Thymus (tissue), 11 donors: ENCODE measurements around the gene PODXL. TPM values are rescaled to one million over a fixed set of nuclear protein-coding genes. Genes with fewer than 3 reads are reported as not detected.
A peak's percentile ranks its signal among the peaks of the same experiment; 100 is the strongest.
"Not testable (repeated sequence)": the region's sequence is repeated elsewhere in the genome, so short reads cannot be mapped to it uniquely, and the experiment has no call there.

Experiments
- DNase-seq, 9 donors: peaks; one replicate each; pipeline ENCODE4 v3.0.0-alpha.2; 2013; ENCODE audit warnings: low spot score in 9 of 9, low read depth in 6 of 9, missing footprints in 1 of 9
- H3K27ac ChIP-seq, 2 donors: one replicate each; pipeline ENCODE4 v1.5.1; 2013; ENCODE audit warnings: control low read depth in 1 of 2, low read depth in 1 of 2, low read length in 1 of 2, mild to moderate bottlenecking in 1 of 2, moderate library complexity in 1 of 2
- H3K27me3 ChIP-seq, 2 donors: one replicate each; pipeline ENCODE4 v1.5.1; 2013; ENCODE audit warnings: low read length in 1 of 2; ENCODE audit not compliant: control insufficient read depth in 2 of 2, insufficient read depth in 1 of 2
- H3K36me3 ChIP-seq, 2 donors: one replicate each; pipeline ENCODE4 v1.5.1; 2013; ENCODE audit warnings: low read length in 1 of 2, mild to moderate bottlenecking in 1 of 2, moderate library complexity in 1 of 2; ENCODE audit not compliant: control insufficient read depth in 2 of 2, insufficient read depth in 2 of 2
- H3K4me1 ChIP-seq, 2 donors: one replicate each; pipeline ENCODE4 v1.5.1; 2013; ENCODE audit warnings: low read length in 2 of 2; ENCODE audit not compliant: control insufficient read depth in 2 of 2, insufficient read depth in 2 of 2
- H3K4me3 ChIP-seq, 2 donors: one replicate each; pipeline ENCODE4 v1.5.1; 2013; ENCODE audit warnings: low read length in 2 of 2, control low read depth in 1 of 2, mild to moderate bottlenecking in 1 of 2
- H3K9me3 ChIP-seq, 2 donors: one replicate each; pipeline ENCODE4 v1.5.1; 2013; ENCODE audit warnings: low read length in 1 of 2, mild to moderate bottlenecking in 1 of 2; ENCODE audit not compliant: control insufficient read depth in 2 of 2, insufficient read depth in 1 of 2
- WGBS: extraction: QIAGEN DNeasy Blood & Tissue Kit; methylation state at CpG from one replicate; pipeline ENCODE4 v1.1.7; 2013; 5-methylcytosine and 5-hydroxymethylcytosine counted together
- polyA plus RNA-seq: library from polyadenylated mRNA; stranded (reverse); fragments of 200-250 nt; gene quantifications from one replicate; pipeline ENCODE4 v1.2.3, GENCODE V29; 2013
- total RNA-seq: library from RNA; stranded (reverse); fragments of 120-200 nt; gene quantifications from one replicate; pipeline ENCODE4 v1.2.4, GENCODE V29; 2013
- donor health status: healthy.

PODXL gene
- total and polyA plus RNA-seq, 2 donors = 3.4 to 4.1 TPM

DNA sequence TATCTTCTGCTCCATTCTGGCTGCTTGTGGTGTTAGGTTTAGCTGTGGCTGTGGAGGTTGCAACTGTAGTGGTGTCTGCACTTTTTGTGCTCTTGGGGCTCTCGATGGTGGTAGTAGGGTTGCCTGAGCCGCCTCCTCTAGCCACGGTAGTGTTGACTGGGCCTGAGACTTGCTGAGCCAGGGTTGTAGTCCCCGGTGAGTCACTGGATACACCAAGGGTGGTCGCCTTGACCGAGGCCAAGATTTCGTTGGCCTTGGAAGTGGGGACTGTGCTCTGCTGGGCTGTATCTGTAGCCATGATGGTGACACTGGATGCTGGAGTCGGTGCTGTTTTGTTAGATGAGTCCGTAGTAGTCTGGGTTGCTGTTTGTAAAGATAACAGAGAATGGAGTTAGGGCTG lies 45.4 kb downstream of the PODXL start:
- no peak overlapping the region for H3K4me3 ChIP-seq
- H3K36me3 ChIP-seq = no peaks in the 10 kb centered on the region
- no peaks in the 10 kb centered on the region for H3K27me3 ChIP-seq
- 90% methylated on average over 9 of the region's 9 CpGs for WGBS
- no peak for DNase-seq
- H3K9me3 ChIP-seq = peaks cover 0 to 5% of the 10 kb centered on the region in 2 donors
- H3K4me1 ChIP-seq = peaks cover 7 to 20% of the 10 kb centered on the region in 2 donors
- H3K27ac ChIP-seq = no peak overlapping the region

DNA sequence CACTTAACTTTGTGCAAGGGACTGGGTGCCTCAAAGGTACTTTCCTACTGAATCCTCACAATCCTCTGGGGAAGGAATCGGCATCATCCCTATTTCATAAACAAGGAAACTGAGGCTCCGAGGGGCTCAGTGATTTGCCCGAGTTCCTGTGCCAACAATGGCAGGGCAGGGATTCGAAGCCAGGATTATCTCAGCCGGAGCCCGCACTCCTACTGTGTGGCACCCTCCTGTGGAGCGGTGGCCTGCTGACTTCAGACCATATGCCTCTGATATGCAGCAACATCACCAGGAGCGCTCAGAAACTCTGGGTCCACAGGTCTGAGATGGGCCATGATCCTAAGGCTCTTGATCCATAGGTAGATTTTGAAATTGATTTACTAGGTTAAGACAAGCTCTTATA lies 46.6 kb downstream of the PODXL start:
- Histone ChIP-seq H3K4me3 (no peak overlapping the region), H3K9me3 (peaks cover 0 to 5% of the 10 kb centered on the region in 2 donors), H3K27ac (no peak overlapping the region), H3K4me1 (peaks cover 7 to 20% of the 10 kb centered on the region in 2 donors), H3K27me3 (no peaks in the 10 kb centered on the region), H3K36me3 (no peaks in the 10 kb centered on the region)
- 98% methylated on average over 8 of the region's 8 CpGs for WGBS
- no peak for DNase-seq

DNA sequence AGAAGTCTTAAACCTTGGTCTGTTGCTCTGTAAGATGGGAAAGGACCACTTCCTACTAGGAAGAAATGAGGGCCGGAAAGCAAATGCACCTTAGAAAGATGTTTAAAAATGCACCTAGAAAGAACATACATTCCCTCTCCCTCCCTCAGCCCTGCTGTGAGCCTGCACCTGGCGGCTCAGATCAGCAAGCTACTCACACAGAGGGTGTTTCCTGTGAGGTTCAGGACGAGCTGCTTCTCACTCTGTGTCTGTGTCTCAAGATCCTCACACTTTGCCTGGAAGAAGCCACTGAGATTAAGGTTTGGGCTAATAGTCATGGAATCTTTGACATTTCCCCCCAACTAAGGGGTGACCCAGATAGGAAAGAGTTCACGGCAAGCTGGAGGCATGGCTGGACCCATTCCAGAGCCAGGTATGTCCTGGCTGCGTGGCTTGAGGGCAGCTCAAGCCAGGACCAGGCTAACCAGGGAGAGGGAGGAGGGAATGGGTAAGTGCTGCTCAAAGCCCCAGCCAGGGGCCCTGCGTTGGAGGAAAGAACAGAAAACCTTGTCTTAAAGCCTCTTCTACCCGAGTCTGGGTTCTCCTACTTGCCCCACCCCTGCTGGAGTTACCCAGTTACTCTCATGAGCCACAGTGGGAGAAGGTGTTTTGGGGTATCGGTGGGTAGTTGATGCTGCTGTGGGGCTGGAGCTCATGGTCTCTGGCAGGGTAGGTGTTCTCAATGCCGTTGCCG lies 47.5 kb downstream of the PODXL start:
- Histone ChIP-seq H3K27me3 (no peaks in the 10 kb centered on the region), H3K4me1 (peaks cover 7 to 20% of the 10 kb centered on the region in 2 donors), H3K4me3 (no peak overlapping the region), H3K27ac (peak overlapping the region in 1 of 2 donors; percentile 53), H3K36me3 (no peaks in the 10 kb centered on the region), H3K9me3 (peaks cover 0 to 5% of the 10 kb centered on the region in 2 donors)
- WGBS = 68% methylated on average over 10 of the region's 10 CpGs
- DNase-seq = peak in 4 of 9 donors; percentile 40 to 71 (median 46)

DNA sequence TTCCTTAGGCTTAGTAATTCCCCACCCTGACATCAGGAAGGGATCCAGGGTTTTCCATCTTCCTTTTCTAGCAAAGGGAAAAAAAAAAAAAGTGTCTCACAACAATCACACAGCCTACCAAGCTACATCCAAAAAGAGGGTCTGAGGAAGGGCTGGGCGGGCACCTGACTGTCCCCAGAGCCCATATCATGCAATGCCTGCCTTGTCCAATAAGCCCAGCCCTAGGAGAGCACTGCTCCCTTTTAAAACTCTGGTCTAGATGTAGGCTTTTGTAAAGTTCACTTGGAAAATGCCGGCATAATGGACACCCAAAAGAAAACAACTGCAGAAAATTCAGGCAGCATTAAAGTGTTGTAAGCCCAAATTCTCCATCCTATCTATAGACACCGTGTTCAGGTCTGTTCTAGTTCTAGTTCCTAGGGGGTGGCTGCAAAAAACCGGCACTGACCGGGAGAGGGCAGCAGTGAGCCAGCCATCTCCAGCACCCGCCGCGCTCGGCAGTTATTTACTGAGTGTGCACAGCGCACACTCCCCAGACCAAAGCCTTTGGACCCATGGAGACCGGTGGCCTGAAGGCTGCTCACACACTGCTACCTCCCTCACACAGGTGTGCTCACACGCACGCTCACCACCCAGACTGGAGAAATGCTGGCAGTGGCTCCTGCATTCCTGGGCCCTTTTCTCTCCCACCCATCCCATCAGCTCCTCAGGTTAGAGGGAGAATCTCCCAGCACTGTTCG lies 48.7 kb downstream of the PODXL start:
- Histone ChIP-seq H3K4me1 (peaks cover 3 to 17% of the 10 kb centered on the region in 2 donors), H3K27ac (no peak overlapping the region), H3K4me3 (no peak overlapping the region), H3K27me3 (no peaks in the 10 kb centered on the region), H3K36me3 (no peaks in the 10 kb centered on the region), H3K9me3 (peaks cover 0 to 5% of the 10 kb centered on the region in 2 donors)
- DNase-seq = peak in 7 of 9 donors; percentile 54 to 80 (median 62)
- 39% methylated on average over 14 of the region's 14 CpGs for WGBS

DNA sequence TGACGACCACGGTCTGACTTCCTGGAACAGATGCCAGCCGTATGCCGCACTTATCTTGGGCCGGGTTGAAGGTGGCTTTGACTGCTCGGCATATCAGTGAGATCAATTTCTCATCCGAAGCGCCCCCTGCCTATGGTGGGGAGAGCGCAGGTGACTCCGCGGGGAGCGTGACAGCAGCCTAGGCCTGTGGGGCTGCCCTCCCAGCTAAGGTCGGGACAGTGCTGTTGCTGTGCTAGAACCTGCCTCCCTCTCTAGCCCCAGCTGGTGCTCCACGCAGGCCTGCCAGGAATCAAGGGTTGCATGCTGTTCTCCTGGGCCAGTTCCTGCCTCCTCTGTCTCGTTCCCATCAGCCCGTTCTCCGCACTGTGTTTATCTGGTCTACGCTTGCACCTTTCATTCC lies 49.8 kb downstream of the PODXL start:
- 91% methylated on average over 18 of the region's 18 CpGs for WGBS
- Histone ChIP-seq H3K4me1 (peaks cover 3 to 28% of the 10 kb centered on the region in 2 donors), H3K9me3 (peaks cover 0 to 5% of the 10 kb centered on the region in 2 donors), H3K36me3 (no peaks in the 10 kb centered on the region), H3K27ac (no peak overlapping the region), H3K27me3 (no peaks in the 10 kb centered on the region), H3K4me3 (no peak overlapping the region)
- no peak for DNase-seq

DNA sequence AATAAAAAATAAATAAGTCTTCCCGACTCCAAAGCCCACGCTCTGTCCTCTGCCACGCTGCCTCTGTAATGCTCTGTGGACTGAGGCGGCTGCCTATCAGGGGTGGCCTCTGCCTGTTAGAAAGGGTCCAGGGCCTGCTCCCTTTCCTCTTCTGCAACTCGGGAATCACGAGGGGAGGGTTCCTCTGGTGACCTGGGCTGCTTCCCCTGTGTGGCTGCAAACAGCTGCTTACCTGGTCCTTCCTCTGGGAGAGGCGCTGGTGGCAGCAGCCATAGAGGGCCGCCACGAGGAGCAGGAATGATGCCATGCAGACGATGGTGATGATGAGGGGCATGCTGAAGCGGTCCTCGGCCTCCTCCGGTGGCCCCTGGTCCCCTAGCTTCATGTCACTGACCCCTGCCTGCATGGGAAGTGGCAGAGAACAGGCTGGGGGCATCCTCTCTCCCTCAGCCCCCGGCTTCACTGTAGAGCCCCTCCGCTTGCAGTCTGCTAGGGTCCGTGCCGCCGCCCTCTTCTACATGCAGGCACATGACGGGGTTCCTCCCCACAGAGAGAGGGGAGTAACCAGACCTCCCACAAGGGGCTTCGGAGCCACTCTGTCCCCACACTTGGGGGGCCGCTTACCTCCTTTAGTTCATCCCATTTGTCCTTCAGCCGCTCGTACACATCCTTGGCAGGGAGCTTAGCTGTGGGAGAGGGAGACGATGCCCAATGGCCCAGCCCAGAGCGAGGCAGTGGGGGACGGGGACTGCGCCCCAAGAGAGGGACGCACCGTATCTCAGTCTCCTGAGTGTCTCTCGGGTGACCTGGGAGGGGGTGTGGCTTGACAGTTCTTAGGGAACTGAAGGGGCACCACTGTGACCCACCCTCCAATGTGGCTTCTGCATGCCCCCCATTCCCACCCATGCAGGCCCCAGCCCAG lies 50.5 kb downstream of the PODXL start:
- peaks cover 0 to 5% of the 10 kb centered on the region in 2 donors for H3K9me3 ChIP-seq
- no peaks in the 10 kb centered on the region for H3K36me3 ChIP-seq
- H3K27ac ChIP-seq = no peak overlapping the region
- peaks cover 3 to 30% of the 10 kb centered on the region in 2 donors for H3K4me1 ChIP-seq
- WGBS = 92% methylated on average over 30 of the region's 30 CpGs
- H3K27me3 ChIP-seq = no peaks in the 10 kb centered on the region
- no peak overlapping the region for H3K4me3 ChIP-seq
- DNase-seq = no peak

DNA sequence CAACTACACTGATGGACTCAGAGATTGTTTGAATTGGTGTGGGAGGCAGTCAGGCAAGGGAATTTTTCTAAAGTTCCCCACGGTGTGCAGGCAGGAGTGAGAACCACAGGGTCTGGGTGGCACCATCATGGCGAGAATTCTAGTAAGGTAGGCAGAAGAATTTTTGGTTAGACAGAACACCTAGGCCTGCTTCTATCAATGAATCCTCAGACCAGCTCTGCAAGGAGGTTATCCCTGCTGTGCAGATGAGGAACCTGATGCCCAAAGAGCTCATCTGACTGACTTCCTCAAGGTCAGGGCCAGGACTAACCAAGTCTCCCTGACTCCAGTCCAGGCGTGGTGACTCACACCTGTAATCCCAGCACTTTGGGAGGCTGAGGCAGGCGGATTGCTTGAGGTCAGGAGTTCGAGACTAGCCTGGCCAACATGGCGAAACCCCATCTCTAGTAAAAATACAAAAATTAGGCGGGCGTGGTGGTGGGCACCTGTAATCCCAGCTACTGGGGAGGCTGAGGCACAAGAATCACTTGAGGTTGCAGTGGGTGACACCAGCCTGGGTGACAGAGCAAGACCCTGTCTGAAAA lies 51.3 kb downstream of the PODXL start:
- not testable (repeated sequence) for H3K4me3 ChIP-seq, H3K27ac ChIP-seq, DNase-seq, H3K36me3 ChIP-seq, H3K27me3 ChIP-seq, H3K9me3 ChIP-seq
- peaks cover 3 to 30% of the 10 kb centered on the region in 2 donors for H3K4me1 ChIP-seq
- 97% methylated on average over 8 of the region's 8 CpGs for WGBS

DNA sequence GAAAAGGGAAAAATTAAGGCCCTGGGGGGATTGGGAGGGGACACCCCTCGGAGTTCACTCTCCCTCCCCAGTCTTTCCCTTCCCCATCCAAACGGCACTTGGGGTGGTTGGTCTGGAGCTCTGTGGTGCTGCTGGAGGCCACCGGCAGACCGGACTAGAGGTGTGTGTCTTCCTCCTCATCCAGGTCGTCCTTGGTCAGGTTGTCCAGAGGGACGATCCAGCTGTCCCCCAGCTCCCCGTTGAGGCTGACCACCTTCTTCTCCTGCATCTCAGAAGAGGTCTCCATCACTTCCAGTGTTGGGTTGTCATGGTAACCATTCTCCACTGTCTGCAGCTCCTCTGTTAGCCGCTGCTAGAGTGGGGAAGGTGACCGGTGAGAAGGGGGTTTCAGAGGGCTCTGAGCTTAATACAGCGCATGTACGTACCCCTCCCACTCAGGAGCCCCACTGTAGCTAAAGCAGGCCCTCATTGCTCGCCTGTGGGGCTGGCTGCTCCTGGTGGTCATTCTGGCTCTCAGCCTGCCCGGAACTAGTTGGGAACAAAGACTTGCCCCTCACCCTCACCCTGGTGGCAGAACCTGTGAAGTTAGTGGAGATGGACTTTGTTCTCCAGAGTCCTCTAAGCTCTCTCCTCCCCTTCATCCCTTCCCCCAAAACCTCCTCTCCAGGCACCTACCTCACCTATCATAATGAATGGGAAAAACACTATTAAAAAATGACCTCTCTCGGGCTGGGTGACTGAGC lies 52.1 kb downstream of the PODXL start:
- H3K36me3 ChIP-seq = peaks cover 4 to 8% of the 10 kb centered on the region in 2 donors
- no peak overlapping the region for H3K27ac ChIP-seq
- H3K4me1 ChIP-seq = peaks cover 3 to 28% of the 10 kb centered on the region in 2 donors
- H3K4me3 ChIP-seq = no peak overlapping the region
- DNase-seq = no peak
- 96% methylated on average over 14 of the region's 14 CpGs for WGBS
- peaks cover 0 to 5% of the 10 kb centered on the region in 2 donors for H3K9me3 ChIP-seq
- H3K27me3 ChIP-seq = no peaks in the 10 kb centered on the region
